Neural cell (in vitro differentiated cells): Measurements from ENCODE around the gene IL1RAP. TPM values are rescaled to one million over a fixed set of nuclear protein-coding genes. Genes with fewer than 3 reads are reported as not detected.
A peak's percentile ranks its signal among the peaks of the same experiment; 100 is the strongest.

Experiments
- H2AFZ ChIP-seq: fragments of 200-600, 300-800 bp; sonication (generic), shearing (Covaris generic); 2 replicates; pipeline ENCODE4 v1.6.0; 2014; ENCODE audit warnings: low read depth, mild to moderate bottlenecking, antibody characterized with exemption, low read length, moderate library complexity
- H3F3A ChIP-seq: fragments of 200-600 bp; shearing (Covaris generic); 2 replicates; pipeline ENCODE4 v1.6.1; 2016; ENCODE audit warnings: mild to moderate bottlenecking, moderate library complexity, mixed read lengths, antibody characterized with exemption, low read length; ENCODE audit not compliant: insufficient read depth, poor library complexity, severe bottlenecking
- H3K27ac ChIP-seq: fragments of 200-600, 300-800 bp; sonication (generic), shearing (Covaris generic); 2 replicates; pipeline ENCODE4 v1.5.1; 2014; ENCODE audit warnings: mild to moderate bottlenecking, low read length, moderate library complexity
- H3K27me3 ChIP-seq: fragments of 300-800, 200-600 bp; sonication (generic), shearing (Covaris generic); 2 replicates; pipeline ENCODE4 v1.6.0; 2014; ENCODE audit warnings: mild to moderate bottlenecking, low read depth, low read length, moderate library complexity; ENCODE audit not compliant: insufficient read depth
- H3K36me3 ChIP-seq: fragments of 300-800, 200-600 bp; sonication (generic), shearing (Covaris generic); 2 replicates; pipeline ENCODE4 v1.5.1; 2014; ENCODE audit warnings: mild to moderate bottlenecking, antibody characterized with exemption, low read length, moderate library complexity; ENCODE audit not compliant: insufficient read depth
- H3K4me2 ChIP-seq: fragments of 300-800, 200-600 bp; sonication (generic), shearing (Covaris generic); 2 replicates; pipeline ENCODE4 v1.6.0; 2014; ENCODE audit warnings: mild to moderate bottlenecking, low read length
- H3K4me3 ChIP-seq: fragments of 300-800, 200-600 bp; sonication (generic), shearing (Covaris generic); 2 replicates; pipeline ENCODE4 v1.5.1; 2014; ENCODE audit warnings: mild to moderate bottlenecking, low read length, moderate library complexity
- H3K79me2 ChIP-seq: fragments of 200-600 bp; shearing (Covaris generic); replicated peaks from 2 replicates; pipeline ENCODE4 v1.6.0; 2014; ENCODE audit warnings: mild to moderate bottlenecking, low read length, moderate library complexity; ENCODE audit not compliant: insufficient read depth
- H3K9ac ChIP-seq: fragments of 300-800, 200-600 bp; sonication (generic), shearing (Covaris generic); 2 replicates; pipeline ENCODE4 v1.6.1; 2016; ENCODE audit warnings: mild to moderate bottlenecking, low read length, mixed read lengths
- H3K9me2 ChIP-seq: fragments of 200-600 bp; shearing (Covaris generic); 2 replicates; pipeline ENCODE4 v1.6.1; 2016; ENCODE audit warnings: mild to moderate bottlenecking, low read length, mixed read lengths; ENCODE audit not compliant: insufficient read depth
- H3K9me3 ChIP-seq: fragments of 200-600, 300-800 bp; sonication (generic), shearing (Covaris generic); 2 replicates; pipeline ENCODE4 v1.6.1; 2016; ENCODE audit warnings: mild to moderate bottlenecking, mixed run types, low read length, moderate library complexity, mixed read lengths
- H4K20me1 ChIP-seq: fragments of 200-600 bp; shearing (Covaris generic); 2 replicates; pipeline ENCODE4 v1.6.1; 2016; ENCODE audit warnings: mild to moderate bottlenecking, mixed run types; ENCODE audit not compliant: insufficient read depth
- EP300 ChIP-seq: fragments of 450-650 bp; conservative IDR thresholded peaks from 2 replicates; pipeline ENCODE4 v1.6.1; 2014; ENCODE audit warnings: antibody characterized with exemption, mild to moderate bottlenecking, moderate library complexity; ENCODE audit not compliant: poor library complexity, severe bottlenecking
- EZH2 ChIP-seq: fragments of 200-600, 300-800 bp; shearing (Covaris generic), sonication (generic); IDR thresholded peaks from 2 replicates; pipeline ENCODE4 v1.6.1; 2014; ENCODE audit warnings: antibody characterized with exemption, low read length, borderline replicate concordance, mild to moderate bottlenecking; ENCODE audit not compliant: insufficient read depth, poor library complexity, severe bottlenecking
- MXI1 ChIP-seq: fragments of 450-650 bp; conservative IDR thresholded peaks from 2 replicates; pipeline ENCODE4 v1.6.1; 2014; ENCODE audit warnings: antibody characterized with exemption, mild to moderate bottlenecking; ENCODE audit not compliant: poor library complexity, severe bottlenecking
- POLR2AphosphoS5 ChIP-seq: IDR thresholded peaks from 2 replicates; pipeline ENCODE4 v1.6.1; 2012
- RAD21 ChIP-seq: fragments of 450-650 bp; conservative IDR thresholded peaks from 2 replicates; pipeline ENCODE4 v1.6.1; 2014; ENCODE audit warnings: antibody characterized with exemption, mild to moderate bottlenecking, moderate library complexity
- SMC3 ChIP-seq: fragments of 450-650 bp; conservative IDR thresholded peaks from 2 replicates; pipeline ENCODE4 v1.6.1; 2014; ENCODE audit warnings: antibody characterized with exemption, mild to moderate bottlenecking, moderate library complexity; ENCODE audit not compliant: poor library complexity
- TAF1 ChIP-seq: IDR thresholded peaks from 2 replicates; pipeline ENCODE4 v1.6.1; 2012; ENCODE audit warnings: low read depth
- polyA plus RNA-seq: library from polyadenylated mRNA; depleted of rRNA; stranded (reverse); fragments of >200 nt; gene quantifications from 2 replicates; pipeline ENCODE4 v1.2.3, GENCODE V29; 2014
- TF ChIP-seq, protein P1 (sequence below): fragments of 450-650 bp; IDR thresholded peaks from 2 replicates; pipeline ENCODE4 v1.5.1; 2014; ENCODE audit warnings: antibody characterized with exemption, mild to moderate bottlenecking, moderate library complexity; ENCODE audit not compliant: poor library complexity, severe bottlenecking
- TF ChIP-seq, protein P2 (sequence below): IDR thresholded peaks from 2 replicates; pipeline ENCODE4 v1.6.1; 2012; ENCODE audit warnings: borderline replicate concordance

IL1RAP gene
- polyA plus RNA-seq, 1 donor from 2014 or later: 24.6 TPM

DNA sequence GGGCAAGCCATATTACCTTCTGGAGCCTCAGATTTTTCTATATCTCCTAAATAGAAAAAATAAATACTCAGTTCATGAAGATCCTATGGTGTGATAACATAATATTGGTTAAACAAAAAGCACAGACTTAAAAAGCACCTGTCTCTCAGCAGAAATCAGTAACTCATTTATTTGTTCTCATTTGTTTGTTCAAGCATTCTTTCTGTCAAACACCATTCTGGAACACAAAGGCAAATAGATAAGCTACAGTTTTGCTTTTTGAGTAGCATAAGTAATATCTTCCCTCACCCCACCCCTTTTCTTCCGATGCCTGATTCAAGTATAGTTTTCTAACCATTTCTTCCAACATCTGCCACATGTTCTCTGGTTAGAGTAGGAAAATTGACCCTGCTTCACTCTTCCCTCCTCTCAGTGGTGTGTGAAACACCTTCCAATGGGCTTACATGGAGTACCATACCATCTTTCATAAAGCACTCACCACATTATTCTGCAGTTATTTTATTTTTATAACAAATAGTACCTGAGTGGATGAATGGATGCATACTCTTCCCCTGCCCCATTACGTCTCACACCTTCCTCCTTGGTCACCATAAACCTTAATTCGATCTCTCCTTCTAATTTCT lies 8.4 kb upstream of the IL1RAP start:
- Histone ChIP-seq H3K9me3 (no peaks in the 10 kb centered on the region), H3K9ac (no peak overlapping the region), H3K4me3 (no peak overlapping the region), H4K20me1 (no peaks in the 10 kb centered on the region), H3F3A (no peaks in the 10 kb centered on the region), H3K4me2 (no peak overlapping the region), H3K27me3 (no peaks in the 10 kb centered on the region), H3K79me2 (no peaks in the 10 kb centered on the region), H3K27ac (peak overlapping the region; percentile 64), H3K9me2 (no peaks in the 10 kb centered on the region), H2AFZ (no peak overlapping the region), H3K36me3 (no peaks in the 10 kb centered on the region)
- TF ChIP-seq, protein P1, sequence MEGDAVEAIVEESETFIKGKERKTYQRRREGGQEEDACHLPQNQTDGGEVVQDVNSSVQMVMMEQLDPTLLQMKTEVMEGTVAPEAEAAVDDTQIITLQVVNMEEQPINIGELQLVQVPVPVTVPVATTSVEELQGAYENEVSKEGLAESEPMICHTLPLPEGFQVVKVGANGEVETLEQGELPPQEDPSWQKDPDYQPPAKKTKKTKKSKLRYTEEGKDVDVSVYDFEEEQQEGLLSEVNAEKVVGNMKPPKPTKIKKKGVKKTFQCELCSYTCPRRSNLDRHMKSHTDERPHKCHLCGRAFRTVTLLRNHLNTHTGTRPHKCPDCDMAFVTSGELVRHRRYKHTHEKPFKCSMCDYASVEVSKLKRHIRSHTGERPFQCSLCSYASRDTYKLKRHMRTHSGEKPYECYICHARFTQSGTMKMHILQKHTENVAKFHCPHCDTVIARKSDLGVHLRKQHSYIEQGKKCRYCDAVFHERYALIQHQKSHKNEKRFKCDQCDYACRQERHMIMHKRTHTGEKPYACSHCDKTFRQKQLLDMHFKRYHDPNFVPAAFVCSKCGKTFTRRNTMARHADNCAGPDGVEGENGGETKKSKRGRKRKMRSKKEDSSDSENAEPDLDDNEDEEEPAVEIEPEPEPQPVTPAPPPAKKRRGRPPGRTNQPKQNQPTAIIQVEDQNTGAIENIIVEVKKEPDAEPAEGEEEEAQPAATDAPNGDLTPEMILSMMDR: no peak
- no peak for TF ChIP-seq EP300
- TF ChIP-seq SMC3: no peak
- TF ChIP-seq, protein P2, sequence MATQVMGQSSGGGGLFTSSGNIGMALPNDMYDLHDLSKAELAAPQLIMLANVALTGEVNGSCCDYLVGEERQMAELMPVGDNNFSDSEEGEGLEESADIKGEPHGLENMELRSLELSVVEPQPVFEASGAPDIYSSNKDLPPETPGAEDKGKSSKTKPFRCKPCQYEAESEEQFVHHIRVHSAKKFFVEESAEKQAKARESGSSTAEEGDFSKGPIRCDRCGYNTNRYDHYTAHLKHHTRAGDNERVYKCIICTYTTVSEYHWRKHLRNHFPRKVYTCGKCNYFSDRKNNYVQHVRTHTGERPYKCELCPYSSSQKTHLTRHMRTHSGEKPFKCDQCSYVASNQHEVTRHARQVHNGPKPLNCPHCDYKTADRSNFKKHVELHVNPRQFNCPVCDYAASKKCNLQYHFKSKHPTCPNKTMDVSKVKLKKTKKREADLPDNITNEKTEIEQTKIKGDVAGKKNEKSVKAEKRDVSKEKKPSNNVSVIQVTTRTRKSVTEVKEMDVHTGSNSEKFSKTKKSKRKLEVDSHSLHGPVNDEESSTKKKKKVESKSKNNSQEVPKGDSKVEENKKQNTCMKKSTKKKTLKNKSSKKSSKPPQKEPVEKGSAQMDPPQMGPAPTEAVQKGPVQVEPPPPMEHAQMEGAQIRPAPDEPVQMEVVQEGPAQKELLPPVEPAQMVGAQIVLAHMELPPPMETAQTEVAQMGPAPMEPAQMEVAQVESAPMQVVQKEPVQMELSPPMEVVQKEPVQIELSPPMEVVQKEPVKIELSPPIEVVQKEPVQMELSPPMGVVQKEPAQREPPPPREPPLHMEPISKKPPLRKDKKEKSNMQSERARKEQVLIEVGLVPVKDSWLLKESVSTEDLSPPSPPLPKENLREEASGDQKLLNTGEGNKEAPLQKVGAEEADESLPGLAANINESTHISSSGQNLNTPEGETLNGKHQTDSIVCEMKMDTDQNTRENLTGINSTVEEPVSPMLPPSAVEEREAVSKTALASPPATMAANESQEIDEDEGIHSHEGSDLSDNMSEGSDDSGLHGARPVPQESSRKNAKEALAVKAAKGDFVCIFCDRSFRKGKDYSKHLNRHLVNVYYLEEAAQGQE: no peak
- no peak for TF ChIP-seq EZH2
- TF ChIP-seq RAD21: no peak
- no peak for TF ChIP-seq TAF1
- TF ChIP-seq MXI1: no peak
- TF ChIP-seq POLR2AphosphoS5: no peak

DNA sequence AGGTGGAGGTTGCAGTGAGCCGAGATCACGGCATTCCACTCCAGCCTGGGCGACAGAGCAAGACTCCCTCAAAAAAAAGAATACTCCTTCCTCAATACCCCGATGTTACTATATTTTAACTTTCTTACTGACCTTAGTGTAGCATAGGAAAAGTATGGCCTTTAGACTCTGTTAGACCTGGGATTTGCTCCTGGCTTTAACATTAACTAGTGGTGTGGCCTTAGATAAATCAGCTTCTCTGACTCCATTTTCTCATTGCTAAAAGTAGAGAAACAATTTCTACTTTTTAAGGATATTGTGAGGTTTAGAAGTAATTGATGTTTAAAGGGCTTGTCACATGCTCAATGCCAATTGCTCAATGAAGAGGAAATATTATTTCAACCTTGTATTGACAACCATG lies 7.6 kb upstream of the IL1RAP start:
- Histone ChIP-seq H3K9ac (no peak overlapping the region), H3K79me2 (no peaks in the 10 kb centered on the region), H4K20me1 (no peaks in the 10 kb centered on the region), H2AFZ (no peak overlapping the region), H3K4me2 (no peak overlapping the region), H3K27me3 (no peaks in the 10 kb centered on the region), H3K9me3 (no peaks in the 10 kb centered on the region), H3K9me2 (no peaks in the 10 kb centered on the region), H3K4me3 (no peak overlapping the region), H3K27ac (no peak overlapping the region), H3F3A (no peaks in the 10 kb centered on the region), H3K36me3 (no peaks in the 10 kb centered on the region)
- TF ChIP-seq SMC3 (no peak), RAD21 (no peak), POLR2AphosphoS5 (no peak), EZH2 (no peak), MXI1 (no peak), EP300 (no peak), TAF1 (no peak)
- TF ChIP-seq, protein P1: no peak
- TF ChIP-seq, protein P2: no peak
